HG02970 (cell line): Measurements from ENCODE around the gene POLE2.
"Not testable (repeated sequence)": the region's sequence is repeated elsewhere in the genome, so short reads cannot be mapped to it uniquely, and the experiment has no call there.

Experiments
- ATAC-seq: cut with Tn5 transposase; IDR thresholded peaks from one replicate; pipeline ENCODE4 v1.9.1; 2021; ENCODE audit warnings: mild to moderate bottlenecking, moderate library complexity, moderate number of reproducible peaks; ENCODE audit not compliant: unreplicated experiment, low FRiP score

The POLE2 gene

DNA sequence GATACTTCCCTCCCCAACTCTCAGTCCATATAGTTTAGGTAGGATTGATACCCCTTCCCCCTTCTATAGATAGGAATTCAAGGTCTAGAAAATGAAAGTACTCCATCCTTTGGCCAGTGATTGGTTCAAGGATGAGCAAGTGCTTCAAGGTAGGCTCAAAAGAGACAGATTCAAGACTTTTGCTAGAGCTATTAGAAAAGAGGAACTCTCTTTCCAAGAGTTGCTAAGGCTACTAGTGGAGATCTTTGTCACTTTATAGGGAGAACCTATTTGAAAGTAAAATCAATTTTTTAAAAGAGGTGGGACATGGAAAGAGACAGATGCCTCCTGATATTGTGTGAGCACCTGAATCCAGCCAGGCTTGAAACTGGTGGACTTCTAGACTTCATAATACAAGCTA lies 17.5 kb downstream of the POLE2 start:
- no peak for ATAC-seq

- no peak for ATAC-seq
These were observed 28.2 kb downstream of the POLE2 start for GRCh38 chr14:49659526-49660455.

DNA sequence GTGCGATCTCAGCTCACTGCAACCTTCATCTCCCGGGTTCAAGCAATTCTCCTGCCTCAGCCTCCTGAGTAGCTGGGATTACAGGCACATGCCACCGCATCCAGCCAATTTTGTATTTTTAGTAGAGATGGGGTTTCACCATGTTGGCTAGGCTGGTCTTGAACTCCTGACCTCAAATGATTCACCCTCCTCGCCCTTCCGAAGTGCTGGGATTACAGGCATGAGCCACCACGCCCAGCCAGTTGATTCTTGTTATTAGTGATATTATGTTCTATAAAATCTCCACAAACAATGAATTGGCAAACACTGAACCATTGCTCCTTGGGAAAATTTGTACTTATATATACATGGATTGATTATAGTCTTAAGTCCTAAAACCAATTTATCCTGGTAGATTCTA lies 30.5 kb downstream of the POLE2 start:
- ATAC-seq, result not testable (repeated sequence)

GRCh38 chr14:49654511-49654910 lies 33.5 kb downstream of the POLE2 start:
- no peak for ATAC-seq

GRCh38 chr14:49653508-49653907 lies 34.5 kb downstream of the POLE2 start:
- no peak for ATAC-seq

GRCh38 chr14:49642163-49642562 lies 45.9 kb downstream of the POLE2 start:
- no peak for ATAC-seq

DNA sequence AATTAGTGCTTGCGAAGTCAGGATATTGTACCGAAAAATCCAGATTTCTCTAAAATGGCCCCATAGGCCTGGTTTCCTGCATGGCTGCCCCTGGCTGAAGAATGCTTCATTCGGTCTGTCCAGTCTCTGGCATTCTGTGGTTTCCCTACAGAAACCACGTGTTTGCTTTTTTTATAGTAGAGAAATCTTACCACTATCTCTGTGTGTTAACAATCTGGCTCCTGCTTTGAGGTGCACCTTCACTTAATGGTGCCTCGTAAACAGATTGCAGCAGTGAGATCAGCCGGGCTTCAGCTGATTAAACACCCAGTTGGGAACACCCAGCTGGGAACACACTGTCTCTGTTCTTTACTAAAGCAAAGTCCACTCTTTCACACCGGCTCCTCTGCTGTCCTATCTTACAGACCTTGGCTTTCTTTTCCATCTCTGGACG lies 46.3 kb downstream of the POLE2 start:
- ATAC-seq, result no peak

GRCh38 chr14:49640540-49641417 lies 47.2 kb downstream of the POLE2 start:
- no peak for ATAC-seq

GRCh38 chr14:49637534-49638078 lies 50.4 kb downstream of the POLE2 start:
- ATAC-seq, result no peak

DNA sequence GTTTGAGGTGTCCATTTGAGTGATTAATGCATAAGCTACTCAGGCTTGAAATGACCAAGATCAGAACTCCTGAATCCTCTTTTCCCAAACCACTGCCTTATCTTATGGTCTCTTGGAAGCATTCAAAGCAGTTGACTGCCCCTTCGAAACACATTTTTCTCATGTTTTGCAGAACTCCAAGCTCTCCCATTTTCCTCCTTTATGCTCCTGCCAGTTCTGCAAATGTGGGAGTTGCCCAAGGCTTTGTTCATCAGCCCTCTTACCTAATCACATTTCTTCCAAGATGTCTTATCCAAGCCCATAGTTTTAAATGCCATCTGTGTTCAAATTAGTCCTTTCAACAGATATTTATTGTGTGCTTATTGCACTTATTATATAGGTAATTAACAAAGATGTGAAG lies 51.1 kb downstream of the POLE2 start:
- no peak for ATAC-seq

DNA sequence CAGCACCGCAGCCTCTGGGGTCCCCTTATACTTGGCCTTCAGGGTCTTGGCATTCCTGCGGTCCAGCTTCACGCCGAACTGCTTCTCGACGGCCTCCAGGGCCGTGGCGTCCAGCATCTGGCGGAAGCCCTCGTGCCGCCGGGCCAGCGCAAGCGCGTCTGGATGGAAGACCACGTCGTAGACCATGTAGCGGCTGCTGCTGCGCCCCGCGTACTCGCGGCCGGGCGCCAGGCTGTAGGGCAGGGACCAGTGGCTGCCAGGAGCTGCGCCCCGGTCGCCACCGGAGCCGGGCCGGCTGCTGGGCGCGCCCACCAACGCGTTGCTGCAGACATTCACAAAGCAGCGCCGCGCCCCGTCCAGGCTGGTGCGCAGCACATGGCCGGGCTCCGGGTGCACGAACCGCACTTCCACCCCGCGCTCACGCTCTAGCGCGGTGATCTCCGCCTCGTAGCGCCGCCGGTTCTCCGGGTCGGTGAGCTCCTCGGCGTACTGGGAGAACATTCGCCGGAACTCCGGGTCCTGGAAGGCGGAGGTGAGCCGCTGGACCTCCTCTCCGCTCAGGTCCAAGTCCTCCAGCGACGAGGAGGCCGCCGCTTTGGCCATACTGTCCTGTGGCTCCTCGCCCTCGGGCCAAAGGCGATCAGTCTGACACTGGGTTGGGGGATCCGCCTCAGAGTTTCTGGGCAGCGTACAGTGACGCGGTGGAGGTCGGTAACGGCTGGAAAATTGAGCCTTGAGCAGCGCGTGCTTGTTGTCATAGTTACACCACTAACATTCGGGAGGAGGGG lies 53.3 kb downstream of the POLE2 start, which contains the start of gene DNAAF2:
Gene DNAAF2, minus strand, starts transcription at position 698 of the 788 bp plus-strand sequence. Its CDS starts 95 bp downstream, at position 603.
- peak; percentile 31 for ATAC-seq

- peak; percentile 79 for ATAC-seq
These were observed 54.1 kb downstream of the POLE2 start for GRCh38 chr14:49633640-49634546.

GRCh38 chr14:49623941-49624839 lies 63.8 kb downstream of the POLE2 start:
- no peak for ATAC-seq

- no peak for ATAC-seq
These were observed 64.6 kb downstream of the POLE2 start for GRCh38 chr14:49623387-49623786.

DNA sequence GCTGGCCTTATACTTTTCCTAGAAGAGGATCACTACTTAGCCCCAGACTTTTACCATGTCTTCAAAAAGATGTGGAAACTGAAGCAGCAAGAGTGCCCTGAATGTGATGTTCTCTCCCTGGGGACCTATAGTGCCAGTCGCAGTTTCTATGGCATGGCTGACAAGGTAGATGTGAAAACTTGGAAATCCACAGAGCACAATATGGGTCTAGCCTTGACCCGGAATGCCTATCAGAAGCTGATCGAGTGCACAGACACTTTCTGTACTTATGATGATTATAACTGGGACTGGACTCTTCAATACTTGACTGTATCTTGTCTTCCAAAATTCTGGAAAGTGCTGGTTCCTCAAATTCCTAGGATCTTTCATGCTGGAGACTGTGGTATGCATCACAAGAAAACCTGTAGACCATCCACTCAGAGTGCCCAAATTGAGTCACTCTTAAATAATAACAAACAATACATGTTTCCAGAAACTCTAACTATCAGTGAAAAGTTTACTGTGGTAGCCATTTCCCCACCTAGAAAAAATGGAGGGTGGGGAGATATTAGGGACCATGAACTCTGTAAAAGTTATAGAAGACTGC lies 65.9 kb downstream of the POLE2 start:
- no peak for ATAC-seq

GRCh38 chr14:49621114-49621881 lies 66.7 kb downstream of the POLE2 start:
- peak; percentile 29 for ATAC-seq
